Measurements from ENCODE around the gene FTCDNL1. TPM values are rescaled to one million over a fixed set of nuclear protein-coding genes. Genes with fewer than 3 reads are reported as not detected.

Gene FTCDNL1
- polyA plus RNA-seq, 1 donor (not counting 4 experiments of a cell fraction or from before 2014, with no cell fraction given), result 0.96 TPM

- H2AFZ ChIP-seq (ENCODE audit: control insufficient read depth, low read length), result no peak overlapping the region
- TF ChIP-seq EZH2 (IDR thresholded peaks at IDR 0.05; ENCODE audit: low read length), result no peak
- TF ChIP-seq CTCF (optimal IDR thresholded peaks at IDR 0.05 in 1 of 3, IDR thresholded peaks at IDR 0.05 in 1 of 3, conservative IDR thresholded peaks at IDR 0.05 in 1 of 3; ENCODE audit: extremely low read depth in 1 of 3, insufficient read depth in 2 of 3, low read length in 3 of 3), result no peak
- DNase-seq (ENCODE audit: low read depth, low spot score), result no peak
- no peaks in the 10 kb centered on the region for H3K9me3 ChIP-seq (ENCODE audit: control insufficient read depth, low read depth, low read length)
- H3K27me3 ChIP-seq (ENCODE audit: control insufficient read depth, extremely low read depth, insufficient read depth, low read length), result no peaks in the 10 kb centered on the region
- H3K9ac ChIP-seq (ENCODE audit: control insufficient read depth, extremely low read depth, insufficient read depth, low read length), result no peak overlapping the region
- H3K4me1 ChIP-seq (ENCODE audit: control insufficient read depth, extremely low read depth, insufficient read depth, low read length), result no peaks in the 10 kb centered on the region
- H3K4me2 ChIP-seq (ENCODE audit: control insufficient read depth, extremely low read depth, insufficient read depth, low read depth, low read length), result no peak overlapping the region
- no peaks in the 10 kb centered on the region for H3K36me3 ChIP-seq (ENCODE audit: control insufficient read depth in 2 of 2, extremely low read depth in 1 of 2, insufficient read depth in 2 of 2, low read length in 2 of 2)
- no peak overlapping the region for H3K27ac ChIP-seq (ENCODE audit: control insufficient read depth, insufficient read depth, low read length)
- H3K9me1 ChIP-seq (ENCODE audit: control insufficient read depth, extremely low read depth, insufficient read depth, low read length), result no peaks in the 10 kb centered on the region
- no peak overlapping the region for H3K4me3 ChIP-seq (ENCODE audit: control insufficient read depth in 2 of 3, extremely low read depth in 1 of 3, insufficient read depth in 2 of 3, low read depth in 1 of 3, low read length in 3 of 3)
- dilution Hi-C loops (cut with MboI; ENCODE audit: extremely low pct_ligation_motif_present, low sequenced_read_pairs), result no loop called here
- FAIRE-seq, result no peak
- no peaks in the 10 kb centered on the region for H3K79me2 ChIP-seq (ENCODE audit: control insufficient read depth, insufficient read depth, low read length)
- H4K20me1 ChIP-seq (ENCODE audit: control insufficient read depth, extremely low read depth, insufficient read depth, low read length), result no peaks in the 10 kb centered on the region
These were observed 36.7 kb downstream of the FTCDNL1 start for GRCh38 chr2:199814101-199814816.

- no peak overlapping the region for H3K4me3 ChIP-seq (ENCODE audit: control insufficient read depth in 2 of 3, extremely low read depth in 1 of 3, insufficient read depth in 2 of 3, low read depth in 1 of 3, low read length in 3 of 3)
- H4K20me1 ChIP-seq (ENCODE audit: control insufficient read depth, extremely low read depth, insufficient read depth, low read length), result no peaks in the 10 kb centered on the region
- dilution Hi-C loops (cut with MboI; ENCODE audit: extremely low pct_ligation_motif_present, low sequenced_read_pairs), result no loop called here
- H3K4me2 ChIP-seq (ENCODE audit: control insufficient read depth, extremely low read depth, insufficient read depth, low read depth, low read length), result no peak overlapping the region
- no peaks in the 10 kb centered on the region for H3K36me3 ChIP-seq (ENCODE audit: control insufficient read depth in 2 of 2, extremely low read depth in 1 of 2, insufficient read depth in 2 of 2, low read length in 2 of 2)
- H2AFZ ChIP-seq (ENCODE audit: control insufficient read depth, low read length), result no peak overlapping the region
- no peaks in the 10 kb centered on the region for H3K4me1 ChIP-seq (ENCODE audit: control insufficient read depth, extremely low read depth, insufficient read depth, low read length)
- no peaks in the 10 kb centered on the region for H3K9me1 ChIP-seq (ENCODE audit: control insufficient read depth, extremely low read depth, insufficient read depth, low read length)
- no peaks in the 10 kb centered on the region for H3K79me2 ChIP-seq (ENCODE audit: control insufficient read depth, insufficient read depth, low read length)
- TF ChIP-seq CTCF (optimal IDR thresholded peaks at IDR 0.05 in 1 of 3, IDR thresholded peaks at IDR 0.05 in 1 of 3, conservative IDR thresholded peaks at IDR 0.05 in 1 of 3; ENCODE audit: extremely low read depth in 1 of 3, insufficient read depth in 2 of 3, low read length in 3 of 3), result no peak
- TF ChIP-seq EZH2 (IDR thresholded peaks at IDR 0.05; ENCODE audit: low read length), result no peak
- no peaks in the 10 kb centered on the region for H3K9me3 ChIP-seq (ENCODE audit: control insufficient read depth, low read depth, low read length)
- H3K9ac ChIP-seq (ENCODE audit: control insufficient read depth, extremely low read depth, insufficient read depth, low read length), result no peak overlapping the region
- no peaks in the 10 kb centered on the region for H3K27me3 ChIP-seq (ENCODE audit: control insufficient read depth, extremely low read depth, insufficient read depth, low read length)
- DNase-seq (ENCODE audit: low read depth, low spot score) (no peak), FAIRE-seq (no peak)
- no peak overlapping the region for H3K27ac ChIP-seq (ENCODE audit: control insufficient read depth, insufficient read depth, low read length)
These were observed 38.5 kb downstream of the FTCDNL1 start for GRCh38 chr2:199812493-199812892.
